HCT116 (cell line): Measurements from ENCODE around the gene CABLES1.

ENCODE experiments used
- REST ChIP-seq: IDR thresholded peaks from 2 replicates; pipeline ENCODE4 v1.6.1; 2012; ENCODE audit warnings: low read depth
- ZNF274 ChIP-seq: fragments of 200-500 bp; sonication (Bioruptor generic); IDR thresholded peaks from 2 replicates; pipeline ENCODE4 v1.6.1; 2014; ENCODE audit warnings: mild to moderate bottlenecking, low read depth, low read length, inconsistent platforms

- TF ChIP-seq ZNF274 (no peak), REST (no peak)
These were observed 20.3 kb downstream of the CABLES1 start for GRCh38 chr18:23155537-23155936.
